GM23338 (cell line): ENCODE data around the gene IFITM5. TPM values are rescaled to one million over a fixed set of nuclear protein-coding genes. Genes with fewer than 3 reads are reported as not detected.

Experiments used
- ATAC-seq: fragments of 200-7000 bp; cut with Tn5 transposase; 3 replicates; pipeline ENCODE4 v1.9.1; 2020
- DNase-seq: peaks from one replicate; pipeline ENCODE4 v3.0.0-alpha.2; 2015; ENCODE audit warnings: low spot score
- H2AFZ ChIP-seq: fragments of 200-600 bp; sonication (generic); 2 replicates; pipeline ENCODE4 v1.8.0; 2016; ENCODE audit warnings: antibody characterized with exemption, mild to moderate bottlenecking, moderate library complexity
- H3F3A ChIP-seq: fragments of 200-600 bp; sonication (generic); replicated peaks from 2 replicates; pipeline ENCODE4 v1.8.0; 2017; ENCODE audit warnings: antibody characterized with exemption, mixed run types, low read depth
- H3K27ac ChIP-seq: fragments of 200-600 bp; sonication (generic); 2 replicates; pipeline ENCODE4 v1.6.1; 2016; ENCODE audit warnings: low read depth
- H3K27me3 ChIP-seq: fragments of 200-600 bp; sonication (generic); 2 replicates; pipeline ENCODE4 v1.8.0; 2016; ENCODE audit warnings: mild to moderate bottlenecking, mixed run types, moderate library complexity; ENCODE audit not compliant: insufficient read depth
- H3K36me3 ChIP-seq: fragments of 200-600 bp; sonication (generic); 2 replicates; pipeline ENCODE4 v1.8.0; 2016; ENCODE audit warnings: mild to moderate bottlenecking; ENCODE audit not compliant: insufficient read depth
- H3K4me1 ChIP-seq: fragments of 200-600 bp; sonication (generic); 2 replicates; pipeline ENCODE4 v1.8.0; 2016; ENCODE audit warnings: mild to moderate bottlenecking, moderate library complexity; ENCODE audit not compliant: insufficient read depth
- H3K4me2 ChIP-seq: fragments of 200-600 bp; sonication (generic); 2 replicates; pipeline ENCODE4 v1.7.1; 2017; ENCODE audit warnings: mixed run types
- H3K4me3 ChIP-seq: fragments of 200-600 bp; sonication (generic); 2 replicates; pipeline ENCODE4 v1.6.1; 2016; ENCODE audit warnings: mixed run types
- H3K79me2 ChIP-seq: fragments of 200-600 bp; sonication (generic); replicated peaks from 2 replicates; pipeline ENCODE4 v1.8.0; 2017; ENCODE audit warnings: mild to moderate bottlenecking; ENCODE audit not compliant: insufficient read depth
- H3K9me2 ChIP-seq: fragments of 200-600 bp; sonication (generic); 2 replicates; pipeline ENCODE4 v1.8.0; 2017; ENCODE audit not compliant: insufficient read depth
- H4K20me1 ChIP-seq: fragments of 200-600 bp; sonication (generic); replicated peaks from 2 replicates; pipeline ENCODE4 v1.8.0; 2017; ENCODE audit warnings: mild to moderate bottlenecking; ENCODE audit not compliant: insufficient read depth
- H3K27ac Mint-ChIP-seq: 2 replicates; pipeline ENCODE4 v1.8.0; 2020; ENCODE audit warnings: inconsistent platforms, mild to moderate bottlenecking, moderate library complexity, mixed read lengths
- H3K27me3 Mint-ChIP-seq: 3 replicates; pipeline ENCODE4 v1.8.0; 2022; ENCODE audit warnings: low read depth, mild to moderate bottlenecking, moderate library complexity, mixed read lengths, inconsistent platforms; ENCODE audit not compliant: insufficient read depth, poor library complexity
- H3K36me3 Mint-ChIP-seq: 3 replicates; pipeline ENCODE4 v1.8.0; 2021; ENCODE audit warnings: low read depth, mild to moderate bottlenecking, inconsistent platforms, moderate library complexity, mixed read lengths
- H3K4me1 Mint-ChIP-seq: 3 replicates; pipeline ENCODE4 v1.8.0; 2020; ENCODE audit warnings: mild to moderate bottlenecking, inconsistent platforms, mixed read lengths
- H3K4me3 Mint-ChIP-seq: 3 replicates; pipeline ENCODE4 v1.8.0; 2021; ENCODE audit warnings: moderate library complexity, mild to moderate bottlenecking, inconsistent platforms, mixed read lengths
- H3K9me3 Mint-ChIP-seq: 3 replicates; pipeline ENCODE4 v1.8.0; 2020; ENCODE audit warnings: moderate library complexity, mild to moderate bottlenecking, inconsistent platforms, mixed read lengths
- CREB1 ChIP-seq: fragments of 250-450 bp; sonication (Bioruptor Pico); IDR thresholded peaks from 2 replicates; pipeline ENCODE4 v1.5.0; 2020; ENCODE audit warnings: low read depth, mild to moderate bottlenecking, moderate library complexity
- ETS1 ChIP-seq: IDR thresholded peaks from 2 replicates; pipeline ENCODE4 v1.6.1; 2016; ENCODE audit warnings: antibody characterized with exemption
- EZH2 ChIP-seq: fragments of 200-600 bp; sonication (generic); IDR thresholded peaks from one replicate; pipeline ENCODE4 v1.8.0; 2017; ENCODE audit warnings: antibody characterized with exemption, mild to moderate bottlenecking, low read depth; ENCODE audit not compliant: unreplicated experiment
- REST ChIP-seq: IDR thresholded peaks from one replicate; pipeline ENCODE4 v1.6.1; 2018; ENCODE audit warnings: antibody characterized with exemption; ENCODE audit not compliant: unreplicated experiment
- ZNF114 ChIP-seq: fragments of 250-450 bp; sonication (Bioruptor Pico); IDR thresholded peaks from 2 replicates; pipeline ENCODE4 v1.5.0; 2020; ENCODE audit warnings: mild to moderate bottlenecking, moderate library complexity
- ZNF462 ChIP-seq: fragments of 250-450 bp; sonication (Bioruptor Pico); IDR thresholded peaks from 2 replicates; pipeline ENCODE4 v1.5.0; 2020; ENCODE audit warnings: mild to moderate bottlenecking, moderate library complexity
- polyA plus RNA-seq: library from polyadenylated mRNA; unstranded; fragments of >200 nt; fragmentation: Nextera tagmentation; extraction: Ambion mirVana; gene quantifications from 2 replicates; pipeline ENCODE4 v1.2.1, GENCODE V29; 2016
- total RNA-seq: library from RNA; depleted of rRNA; stranded (reverse); fragments of >200 nt; shearing (Covaris generic); gene quantifications from 2 replicates; pipeline ENCODE4 v1.2.3, GENCODE V29; 2014

IFITM5 gene
- total and polyA plus RNA-seq, 2 experiments from 2014 or later = not detected

GRCh38 chr11:284105-285020 lies 15.0 kb downstream of the IFITM5 start:
- Histone ChIP-seq H3K27ac (no peak overlapping the region), H3K4me3 (no peak overlapping the region), H3K4me2 (no peak overlapping the region), H3K79me2 (no peaks in the 10 kb centered on the region), H3F3A (peaks cover 6% of the 10 kb centered on the region; the same call in 1 of the 2 replicates), H4K20me1 (no peaks in the 10 kb centered on the region), H3K4me1 (no peaks in the 10 kb centered on the region), H3K9me2 (no peaks in the 10 kb centered on the region), H3K36me3 (no peaks in the 10 kb centered on the region), H2AFZ (no peak overlapping the region), H3K27me3 (peaks cover 64% of the 10 kb centered on the region)
- peaks cover 2% of the 10 kb centered on the region; the same call in 1 of the 3 replicates for H3K9me3 Mint-ChIP-seq
- no peaks in the 10 kb centered on the region; the same call in 2 of the 3 replicates for H3K36me3 Mint-ChIP-seq
- H3K4me3 Mint-ChIP-seq = no peak overlapping the region
- DNase-seq = no peak
- ATAC-seq = no peak
- peaks cover 60% of the 10 kb centered on the region for H3K27me3 Mint-ChIP-seq
- H3K27ac Mint-ChIP-seq = no peak overlapping the region
- TF ChIP-seq REST (no peak), CREB1 (no peak), EZH2 (no peak), ZNF462 (CRISPR knock-in tag) (no peak), ETS1 (no peak), ZNF114 (no peak)
- peaks cover 24% of the 10 kb centered on the region for H3K4me1 Mint-ChIP-seq
